Caco-2 (cell line): ENCODE results near the gene ELL2. TPM values are rescaled to one million over a fixed set of nuclear protein-coding genes. Genes with fewer than 3 reads are reported as not detected.

Source experiments
- BruUV-seq: library from RNA; stranded (reverse); fragments of 400-500 nt; replicated peaks from 2 replicates; lab custom pipeline; 2021; lab: Mats Ljungman, UMichigan
- CTCF ChIA-PET: fragments of 300-600 bp; sonication (Branson Sonifier 250); formaldehyde crosslinking; loops from one replicate; lab custom pipeline; 2022; ENCODE audit warnings: antibody characterized with exemption; lab: Charles Lee
- POLR2A ChIA-PET: fragments of 300-600 bp; sonication (Branson Sonifier 250); formaldehyde crosslinking; loops from one replicate; lab custom pipeline; 2022; ENCODE audit warnings: antibody characterized with exemption; lab: Charles Lee
- DNase-seq, 2 experiments: peaks; one replicate each; pipeline versions ENCODE4 v3.0.0 to v3.0.0-alpha.2; 2020 to 2022
- H3K27me3 ChIP-seq: replicated peaks from 2 replicates; pipeline ENCODE4 v1.6.0; 2011; ENCODE audit warnings: low read length; ENCODE audit not compliant: control insufficient read depth, insufficient read depth
- H3K36me3 ChIP-seq: 2 replicates; pipeline ENCODE4 v1.5.1; 2011; ENCODE audit warnings: low read length; ENCODE audit not compliant: control insufficient read depth, insufficient read depth
- H3K4me1 ChIP-seq: fragments of 250-450 bp; sonication (Bioruptor Pico); 2 replicates; pipeline ENCODE4 v1.5.1; 2020; ENCODE audit warnings: mild to moderate bottlenecking
- H3K4me3 ChIP-seq: 2 replicates; pipeline ENCODE4 v1.5.1; 2011; ENCODE audit warnings: low read depth, mild to moderate bottlenecking, control low read depth, low read length
- H3K9me3 ChIP-seq: fragments of 250-450 bp; sonication (Bioruptor Pico); 2 replicates; pipeline ENCODE4 v1.5.1; 2020; ENCODE audit warnings: mild to moderate bottlenecking, moderate library complexity
- H3K27ac Mint-ChIP-seq: one replicate; pipeline ENCODE4 v1.8.0; 2022; ENCODE audit warnings: mixed read lengths; ENCODE audit not compliant: unreplicated experiment
- H3K27me3 Mint-ChIP-seq: one replicate; pipeline ENCODE4 v1.8.0; 2022; ENCODE audit warnings: mixed read lengths; ENCODE audit not compliant: insufficient read depth, unreplicated experiment
- H3K36me3 Mint-ChIP-seq: one replicate; pipeline ENCODE4 v1.8.0; 2022; ENCODE audit warnings: mild to moderate bottlenecking, mixed read lengths; ENCODE audit not compliant: insufficient read depth, unreplicated experiment
- H3K4me1 Mint-ChIP-seq: one replicate; pipeline ENCODE4 v1.8.0; 2022; ENCODE audit warnings: low read depth, mixed read lengths; ENCODE audit not compliant: unreplicated experiment
- H3K4me3 Mint-ChIP-seq: one replicate; pipeline ENCODE4 v1.8.0; 2022; ENCODE audit warnings: mild to moderate bottlenecking, moderate library complexity, mixed read lengths; ENCODE audit not compliant: unreplicated experiment
- H3K9me3 Mint-ChIP-seq: one replicate; pipeline ENCODE4 v1.8.0; 2022; ENCODE audit warnings: mixed read lengths; ENCODE audit not compliant: unreplicated experiment
- CTCF ChIP-seq, 2 experiments: fragments of 200-600 bp in 1 of 2; IDR thresholded peaks; 1 replicate in 1 of 2; 2 replicates in 1 of 2; pipeline versions ENCODE4 v1.5.1 to v1.8.0; 2011 to 2022; ENCODE audit warnings: antibody characterized with exemption in 1 of 2, control low read depth in 1 of 2, inconsistent platforms in 1 of 2, low read depth in 1 of 2, low read length in 1 of 2, mild to moderate bottlenecking in 1 of 2, moderate library complexity in 1 of 2; ENCODE audit not compliant: insufficient read depth in 1 of 2, severe bottlenecking in 1 of 2, unreplicated experiment in 1 of 2
- intact Hi-C: fragments of 100-400 bp; cut with micrococcal nuclease; formaldehyde crosslinking; loops from one replicate; pipeline ENCODE4 v1.10.0; 2022; ENCODE audit not compliant: unreplicated experiment
- total RNA-seq: library from RNA; stranded (reverse); gene quantifications from 2 replicates; pipeline ENCODE4 v1.2.3, GENCODE V29; 2022

The ELL2 gene
- total RNA-seq, 1 experiment from 2014 or later = 81.0 TPM

GRCh38 chr5:95899829-95900228 lies 61.8 kb downstream of the ELL2 start:
- intact Hi-C loops = no loop called here
- Mint-ChIP-seq H3K27ac (no peak overlapping the region), H3K36me3 (peaks cover 67% of the 10 kb centered on the region)

GRCh38 chr5:95899006-95899405 lies 62.6 kb downstream of the ELL2 start:
- no peak overlapping the region for H3K4me3 Mint-ChIP-seq
- TF ChIP-seq CTCF (IDR thresholded peaks at IDR 0.05; ENCODE audit: insufficient read depth in 1 of 2, low read depth in 1 of 2, low read length in 1 of 2, severe bottlenecking in 1 of 2, unreplicated experiment in 1 of 2) = no peak
- no TSS peak for BruUV-seq
- H3K36me3 ChIP-seq = peaks cover 4% of the 10 kb centered on the region
- H3K27me3 ChIP-seq = no peaks in the 10 kb centered on the region
- no peaks in the 10 kb centered on the region for H3K27me3 Mint-ChIP-seq
- DNase-seq = no peak
- H3K27ac Mint-ChIP-seq = no peak overlapping the region
- H3K9me3 ChIP-seq = no peaks in the 10 kb centered on the region
- CTCF ChIA-PET = no interaction called here
- intact Hi-C loops = no loop called here
- no peaks in the 10 kb centered on the region; the same call in 1 of the 2 replicates for H3K4me1 ChIP-seq
- no peak overlapping the region for H3K4me3 ChIP-seq
- peaks cover 71% of the 10 kb centered on the region for H3K36me3 Mint-ChIP-seq
- H3K9me3 Mint-ChIP-seq = no peaks in the 10 kb centered on the region
- no peaks in the 10 kb centered on the region for H3K4me1 Mint-ChIP-seq
- POLR2A ChIA-PET = no interaction called here

More at GRCh38 chr5:95899829-95900228, 61.8 kb downstream of the ELL2 start:
- no peak for DNase-seq
- Histone ChIP-seq H3K4me3 (no peak overlapping the region), H3K36me3 (peaks cover 4% of the 10 kb centered on the region; the same call in 1 of the 2 replicates), H3K4me1 (no peaks in the 10 kb centered on the region; the same call in 1 of the 2 replicates), H3K27me3 (no peaks in the 10 kb centered on the region), H3K9me3 (no peaks in the 10 kb centered on the region)
- no peaks in the 10 kb centered on the region for H3K4me1 Mint-ChIP-seq
- BruUV-seq = no TSS peak
- no peaks in the 10 kb centered on the region for H3K27me3 Mint-ChIP-seq
- H3K9me3 Mint-ChIP-seq = no peaks in the 10 kb centered on the region
- no peak for TF ChIP-seq CTCF (IDR thresholded peaks at IDR 0.05; ENCODE audit: insufficient read depth in 1 of 2, low read depth in 1 of 2, low read length in 1 of 2, severe bottlenecking in 1 of 2, unreplicated experiment in 1 of 2)
- ChIA-PET CTCF (no interaction called here), POLR2A (no interaction called here)
- H3K4me3 Mint-ChIP-seq = no peak overlapping the region

GRCh38 chr5:95895771-95896170 lies 65.9 kb downstream of the ELL2 start:
- Histone ChIP-seq H3K36me3 (peaks cover 4% of the 10 kb centered on the region), H3K9me3 (no peaks in the 10 kb centered on the region), H3K27me3 (no peaks in the 10 kb centered on the region), H3K4me1 (no peaks in the 10 kb centered on the region), H3K4me3 (no peak overlapping the region)
- no TSS peak for BruUV-seq
- Mint-ChIP-seq H3K4me3 (no peak overlapping the region), H3K36me3 (peaks cover 71% of the 10 kb centered on the region), H3K27me3 (no peaks in the 10 kb centered on the region), H3K27ac (no peak overlapping the region), H3K9me3 (no peaks in the 10 kb centered on the region), H3K4me1 (no peaks in the 10 kb centered on the region)
- TF ChIP-seq CTCF (IDR thresholded peaks at IDR 0.05; ENCODE audit: insufficient read depth in 1 of 2, low read depth in 1 of 2, low read length in 1 of 2, severe bottlenecking in 1 of 2, unreplicated experiment in 1 of 2) = no peak
- ChIA-PET POLR2A (no interaction called here), CTCF (no interaction called here)
- no peak for DNase-seq
- intact Hi-C loops = no loop called here
